Ishikawa (cell line): Measurements from ENCODE around the gene SLC44A2.

Experiments used
- CEBPB ChIP-seq: IDR thresholded peaks from 2 replicates; pipeline ENCODE4 v1.6.1; 2012
- CREB1 ChIP-seq: IDR thresholded peaks from 2 replicates; pipeline ENCODE4 v1.6.1; 2012; ENCODE audit warnings: low read depth
- EGR1 ChIP-seq: IDR thresholded peaks from 2 replicates; pipeline ENCODE4 v1.6.1; 2012
- EP300 ChIP-seq: IDR thresholded peaks from 2 replicates; pipeline ENCODE4 v1.6.1; 2012; ENCODE audit warnings: borderline replicate concordance
- FOXM1 ChIP-seq: IDR thresholded peaks from 2 replicates; pipeline ENCODE4 v1.6.1; 2012; ENCODE audit warnings: low read depth, borderline replicate concordance
- MAX ChIP-seq: IDR thresholded peaks from 2 replicates; pipeline ENCODE4 v1.6.1; 2012
- RAD21 ChIP-seq: IDR thresholded peaks from 2 replicates; pipeline ENCODE4 v1.6.1; 2012; ENCODE audit warnings: low read depth
- REST ChIP-seq: IDR thresholded peaks from 2 replicates; pipeline ENCODE4 v1.6.1; 2012; ENCODE audit warnings: low read depth, mild to moderate bottlenecking
- TAF1 ChIP-seq: IDR thresholded peaks from 2 replicates; pipeline ENCODE4 v1.6.1; 2012; ENCODE audit warnings: low read depth, mild to moderate bottlenecking
- TCF12 ChIP-seq: IDR thresholded peaks from 2 replicates; pipeline ENCODE4 v1.6.1; 2012; ENCODE audit warnings: low read depth
- TEAD4 ChIP-seq: IDR thresholded peaks from 2 replicates; pipeline ENCODE4 v1.6.1; 2012
- USF1 ChIP-seq: IDR thresholded peaks from 2 replicates; pipeline ENCODE4 v1.6.1; 2012
- YY1 ChIP-seq: IDR thresholded peaks from 2 replicates; pipeline ENCODE4 v1.6.1; 2012; ENCODE audit warnings: low read depth
- ZBTB7A ChIP-seq: IDR thresholded peaks from 2 replicates; pipeline ENCODE4 v1.6.1; 2012; ENCODE audit warnings: low read depth

- no peak for TF ChIP-seq TAF1
- no peak for TF ChIP-seq RAD21
- TF ChIP-seq FOXM1 = no peak
- no peak for TF ChIP-seq MAX
- TF ChIP-seq USF1 = no peak
- no peak for TF ChIP-seq REST
- TF ChIP-seq EP300 = no peak
- no peak for TF ChIP-seq YY1
- no peak for TF ChIP-seq ZBTB7A
- no peak for TF ChIP-seq EGR1
- TF ChIP-seq TCF12 = no peak
- TF ChIP-seq CEBPB = no peak
- TF ChIP-seq TEAD4 = no peak
- no peak for TF ChIP-seq CREB1
Measured at GRCh38 chr19:10601999-10602329, 23.4 kb upstream of the SLC44A2 start.
